DMS53 treated with DMSO at 0.1 percent for 48 hours (cell line): ENCODE results near the gene ARFGAP3.

Experiments
- DNase-seq: peaks from one replicate; lab custom pipeline; 2025; ENCODE audit not compliant: unreplicated experiment; lab: John Stamatoyannopoulos, UW

Gene ARFGAP3, protein sequence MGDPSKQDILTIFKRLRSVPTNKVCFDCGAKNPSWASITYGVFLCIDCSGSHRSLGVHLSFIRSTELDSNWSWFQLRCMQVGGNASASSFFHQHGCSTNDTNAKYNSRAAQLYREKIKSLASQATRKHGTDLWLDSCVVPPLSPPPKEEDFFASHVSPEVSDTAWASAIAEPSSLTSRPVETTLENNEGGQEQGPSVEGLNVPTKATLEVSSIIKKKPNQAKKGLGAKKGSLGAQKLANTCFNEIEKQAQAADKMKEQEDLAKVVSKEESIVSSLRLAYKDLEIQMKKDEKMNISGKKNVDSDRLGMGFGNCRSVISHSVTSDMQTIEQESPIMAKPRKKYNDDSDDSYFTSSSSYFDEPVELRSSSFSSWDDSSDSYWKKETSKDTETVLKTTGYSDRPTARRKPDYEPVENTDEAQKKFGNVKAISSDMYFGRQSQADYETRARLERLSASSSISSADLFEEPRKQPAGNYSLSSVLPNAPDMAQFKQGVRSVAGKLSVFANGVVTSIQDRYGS

DNA sequence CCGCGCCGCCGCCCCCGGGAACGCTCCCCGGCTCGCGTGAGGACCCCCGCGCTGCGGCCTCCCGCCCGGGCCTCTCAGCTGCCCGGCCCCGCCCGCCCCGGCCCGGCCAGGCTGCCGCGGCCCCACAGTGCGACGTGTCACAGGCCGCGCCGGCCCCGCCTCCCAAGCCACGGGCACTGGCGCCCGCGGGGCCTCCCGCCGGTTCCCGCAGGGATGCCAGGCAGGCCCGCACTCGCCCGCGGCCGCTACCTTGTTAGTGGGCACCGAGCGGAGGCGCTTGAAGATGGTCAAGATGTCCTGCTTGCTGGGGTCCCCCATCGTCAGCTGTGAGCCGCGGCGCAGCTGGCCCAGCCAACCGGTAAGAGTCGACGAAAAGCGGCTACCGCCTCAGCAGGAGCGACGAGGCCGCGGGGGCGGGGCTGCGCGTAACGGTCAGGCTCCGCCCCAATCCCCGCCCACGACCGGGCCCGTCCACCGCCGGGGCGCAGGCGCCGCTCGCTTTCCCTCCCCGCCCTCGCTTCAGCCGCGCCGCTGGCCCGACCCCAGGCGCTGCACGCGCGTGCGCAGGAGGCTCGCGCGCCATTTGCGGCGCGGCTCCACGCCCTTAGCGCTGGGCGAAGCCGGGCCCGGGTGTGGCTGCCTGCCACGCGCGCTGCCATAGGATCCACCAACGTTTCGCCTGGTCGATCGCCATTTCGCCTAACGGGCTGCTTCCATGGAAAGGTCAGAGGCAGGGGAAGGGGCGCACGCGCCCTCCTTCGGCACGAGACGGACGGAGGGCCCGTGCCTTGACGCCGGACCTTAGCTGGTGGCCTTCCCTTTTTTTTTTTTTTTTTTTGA is at the start of gene ARFGAP3:
Gene ARFGAP3 (minus strand): TSS at position 409 of the 840 bp plus-strand sequence. CDS start 91 bp downstream, at position 318.
- DNase-seq: peak; percentile 70

GRCh38 chr22:42905702-42906183 is 48.7 kb upstream of the ARFGAP3 start:
- no peak for DNase-seq

DNA sequence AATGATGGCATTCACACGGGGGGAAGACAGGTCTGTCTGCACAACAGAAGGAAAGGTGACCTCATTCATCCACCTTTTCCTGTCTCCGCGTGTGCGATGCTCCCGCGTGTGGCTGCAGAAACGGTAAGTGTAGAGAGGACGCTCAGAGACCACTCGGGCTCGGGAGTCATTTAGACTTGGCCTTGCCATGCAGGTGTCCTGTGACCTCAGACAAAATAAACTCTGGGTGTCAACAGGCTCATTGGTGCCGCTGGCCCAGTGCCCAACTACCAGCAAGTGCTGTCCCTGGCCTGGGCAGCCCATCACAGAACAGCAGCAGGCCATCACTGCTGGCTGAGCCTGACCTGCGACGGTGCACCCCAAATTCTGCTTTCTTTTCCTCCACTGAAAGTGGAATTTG is 48.1 kb upstream of the ARFGAP3 start:
- no peak for DNase-seq

- no peak for DNase-seq
Observed at GRCh38 chr22:42904050-42904449, 47.0 kb upstream of the ARFGAP3 start.

- no peak for DNase-seq
Observed at GRCh38 chr22:42902875-42903510, 45.9 kb upstream of the ARFGAP3 start.

- DNase-seq: no peak
Observed at GRCh38 chr22:42901790-42902508, 44.9 kb upstream of the ARFGAP3 start.

- DNase-seq: no peak
Observed at GRCh38 chr22:42897960-42898359, 40.9 kb upstream of the ARFGAP3 start.

GRCh38 chr22:42895541-42895981 is 38.5 kb upstream of the ARFGAP3 start:
- DNase-seq: no peak

DNA sequence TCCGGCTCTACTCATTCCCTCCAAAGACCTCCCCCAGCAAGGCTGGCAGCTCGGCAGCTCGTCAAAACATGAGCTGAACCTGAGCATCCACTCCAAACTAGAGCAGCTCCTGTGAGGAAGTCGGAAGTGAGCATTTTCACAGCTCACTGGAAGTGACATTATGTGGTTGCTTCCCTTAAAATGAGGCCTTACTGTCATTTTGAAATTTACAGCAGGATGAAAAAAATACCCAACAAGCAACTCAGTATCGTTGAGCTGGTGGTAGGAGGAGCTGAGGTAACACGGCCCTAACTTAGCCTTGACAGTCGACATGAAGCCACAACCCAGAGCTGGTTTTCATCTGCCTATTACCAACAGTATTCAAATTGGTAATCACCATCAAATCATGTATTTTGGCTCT is 38.0 kb upstream of the ARFGAP3 start:
- DNase-seq: no peak

DNA sequence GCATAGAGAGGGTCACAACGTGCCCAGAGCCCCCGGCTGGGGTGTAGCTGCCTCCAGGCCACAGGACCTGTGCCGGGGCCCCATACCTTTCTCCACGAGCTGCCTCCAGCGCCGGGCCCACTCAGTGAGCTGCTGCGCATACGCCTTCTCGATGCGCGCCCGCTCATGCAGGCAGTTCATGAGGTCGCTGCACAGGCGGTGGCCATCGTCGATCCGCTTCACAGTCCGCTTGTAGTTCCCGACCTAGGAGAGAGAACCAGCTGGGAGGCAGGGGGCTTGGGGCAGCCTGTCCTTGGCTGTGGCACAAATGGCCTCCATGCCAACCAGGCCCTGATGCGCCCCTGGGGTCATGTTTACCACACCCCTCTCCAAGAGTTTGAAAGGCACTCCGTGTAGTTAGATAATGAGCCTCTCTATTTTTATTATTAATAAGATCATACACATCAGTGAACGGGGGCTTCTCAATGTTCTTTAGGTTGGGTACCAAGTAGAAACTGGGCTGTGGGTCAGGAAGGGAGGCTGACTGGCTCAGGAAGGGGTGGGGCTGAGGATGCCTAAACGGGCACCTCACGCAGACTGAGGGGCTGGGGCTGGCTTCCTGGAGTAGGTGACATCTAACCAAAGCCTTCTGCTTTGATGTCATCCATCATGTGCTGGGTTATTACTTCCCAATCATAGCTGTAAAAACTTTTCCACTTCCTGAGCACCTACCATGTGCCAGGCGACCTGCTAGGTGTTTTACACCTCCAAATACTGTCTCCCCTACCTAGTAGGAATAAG is 36.5 kb upstream of the ARFGAP3 start:
- DNase-seq: no peak

GRCh38 chr22:42892571-42893316 is 35.7 kb upstream of the ARFGAP3 start:
- DNase-seq: no peak

- no peak for DNase-seq
Observed at GRCh38 chr22:42892156-42892555, 35.1 kb upstream of the ARFGAP3 start.

- DNase-seq: no peak
Observed at GRCh38 chr22:42891696-42892095, 34.6 kb upstream of the ARFGAP3 start.

DNA sequence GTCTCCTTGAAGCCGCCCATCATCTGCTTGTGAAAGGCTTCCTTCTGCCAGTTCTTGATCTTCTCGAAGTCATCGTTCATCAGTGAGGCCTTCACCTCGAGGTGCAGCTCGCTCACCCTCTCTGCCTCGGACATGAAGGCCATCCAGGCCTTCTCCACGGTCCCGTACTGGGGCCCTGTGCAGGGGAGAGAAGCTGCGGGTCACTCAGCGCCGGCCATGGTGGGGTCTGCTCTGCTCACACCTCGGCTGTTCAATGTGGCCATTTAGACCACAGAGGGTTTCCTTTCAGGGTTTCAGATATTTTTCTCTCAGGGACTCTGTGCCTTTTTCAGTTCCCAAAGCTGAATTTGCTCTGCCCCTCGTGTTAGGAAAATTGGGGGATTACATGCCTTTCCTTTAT is 33.9 kb upstream of the ARFGAP3 start:
- DNase-seq: no peak

DNA sequence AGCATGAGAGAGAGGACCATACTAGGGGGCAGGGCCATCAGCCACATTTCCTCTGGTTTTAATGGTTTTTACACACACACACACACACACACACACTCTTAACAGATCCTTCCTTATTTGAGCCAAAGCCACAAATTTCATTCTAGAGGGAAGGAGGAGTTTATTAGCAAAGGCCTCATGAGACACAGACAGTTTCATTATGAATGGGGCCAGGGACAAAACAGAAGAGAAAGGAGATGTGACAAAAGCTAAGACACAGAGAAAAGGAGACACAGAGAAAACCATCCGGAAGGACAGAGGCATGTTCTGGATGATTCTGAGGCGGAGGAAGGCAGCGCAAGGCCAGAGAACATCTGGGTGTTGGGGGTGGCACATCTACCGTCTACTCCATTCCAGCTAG is 32.2 kb upstream of the ARFGAP3 start:
- DNase-seq: no peak

- no peak for DNase-seq
Observed at GRCh38 chr22:42887523-42888507, 30.7 kb upstream of the ARFGAP3 start.

- no peak for DNase-seq
Observed at GRCh38 chr22:42887120-42887519, 30.0 kb upstream of the ARFGAP3 start.

- no peak for DNase-seq
Observed at GRCh38 chr22:42885446-42885845, 28.4 kb upstream of the ARFGAP3 start.
